Upper lobe of right lung (tissue), 1 donor: ENCODE data around the gene POC1A. TPM values are rescaled to one million over a fixed set of nuclear protein-coding genes. Genes with fewer than 3 reads are reported as not detected.
"Not testable (repeated sequence)": the region's sequence is repeated elsewhere in the genome, so short reads cannot be mapped to it uniquely, and the experiment has no call there.

Experiments
- ATAC-seq: fragments of 200-7000 bp; cut with Tn5 transposase; one replicate; pipeline ENCODE4 v1.9.1; 2020; ENCODE audit warnings: mild to moderate bottlenecking, moderate library complexity
- DNase-seq: peaks from one replicate; pipeline ENCODE4 v3.0.0-alpha.2; 2020
- H3K27ac ChIP-seq: fragments of 200-600 bp; one replicate; pipeline ENCODE4 v1.8.0; 2022
- H3K27me3 ChIP-seq: fragments of 200-600 bp; one replicate; pipeline ENCODE4 v1.8.0; 2022; ENCODE audit warnings: mild to moderate bottlenecking
- H3K36me3 ChIP-seq: fragments of 200-600 bp; one replicate; pipeline ENCODE4 v1.8.0; 2022
- H3K4me1 ChIP-seq: fragments of 200-600 bp; one replicate; pipeline ENCODE4 v1.8.0; 2022
- H3K4me3 ChIP-seq: fragments of 200-600 bp; one replicate; pipeline ENCODE4 v1.8.0; 2022; ENCODE audit warnings: mild to moderate bottlenecking
- H3K9me3 ChIP-seq: fragments of 200-600 bp; one replicate; pipeline ENCODE4 v1.8.0; 2022
- CTCF ChIP-seq: fragments of 200-600 bp; IDR thresholded peaks from one replicate; pipeline ENCODE4 v1.8.0; 2022; ENCODE audit warnings: antibody characterized with exemption
- intact Hi-C: fragments of 100-400 bp; cut with DNase I; formaldehyde crosslinking; loops from one replicate; pipeline ENCODE4 v1.11.0; 2022
- total RNA-seq: library from RNA; stranded (reverse); fragmentation: NEBNext Ultra II Directional; extraction: Animal tissue kit (Norgen Biotek cat#: 25700); gene quantifications from one replicate; pipeline ENCODE4 v1.2.1, GENCODE V29; 2021
- donor health status: DM: no; HTN: yes; CAD: no; lungs with severe emphysema.

POC1A gene
- total RNA-seq, 1 donor from 2014 or later: 2.5 TPM

- Histone ChIP-seq H3K9me3 (no peaks in the 10 kb centered on the region), H3K27me3 (no peaks in the 10 kb centered on the region), H3K27ac (no peak overlapping the region), H3K4me1 (no peaks in the 10 kb centered on the region), H3K4me3 (no peak overlapping the region), H3K36me3 (no peaks in the 10 kb centered on the region)
- intact Hi-C loops: no loop called here
- DNase-seq (peak; percentile 42), ATAC-seq (no peak)
- TF ChIP-seq CTCF: no peak
These were observed 28.5 kb upstream of the POC1A start for GRCh38 chr3:52182691-52183090.

- peak; percentile 63 for DNase-seq
- ATAC-seq: peak; percentile 60
- H3K27ac ChIP-seq: no peak overlapping the region
- intact Hi-C loops: no loop called here
- TF ChIP-seq CTCF: no peak
- H3K4me1 ChIP-seq: no peaks in the 10 kb centered on the region
- no peaks in the 10 kb centered on the region for H3K36me3 ChIP-seq
- no peak overlapping the region for H3K4me3 ChIP-seq
- no peaks in the 10 kb centered on the region for H3K9me3 ChIP-seq
- H3K27me3 ChIP-seq: no peaks in the 10 kb centered on the region
These were observed 28.0 kb upstream of the POC1A start for GRCh38 chr3:52182196-52182595.

GRCh38 chr3:52181543-52181942, 27.3 kb upstream of the POC1A start:
- intact Hi-C loops: no loop called here
- DNase-seq (peak; percentile 57), ATAC-seq (no peak)
- Histone ChIP-seq H3K36me3 (no peaks in the 10 kb centered on the region), H3K27me3 (no peaks in the 10 kb centered on the region), H3K4me1 (no peaks in the 10 kb centered on the region), H3K4me3 (no peak overlapping the region), H3K27ac (no peak overlapping the region), H3K9me3 (no peaks in the 10 kb centered on the region)
- no peak for TF ChIP-seq CTCF

GRCh38 chr3:52178537-52178936, 24.3 kb upstream of the POC1A start:
- H3K36me3 ChIP-seq: no peaks in the 10 kb centered on the region
- no peaks in the 10 kb centered on the region for H3K9me3 ChIP-seq
- ATAC-seq (no peak), DNase-seq (no peak)
- H3K4me1 ChIP-seq: no peaks in the 10 kb centered on the region
- H3K27me3 ChIP-seq: no peaks in the 10 kb centered on the region
- no peak overlapping the region for H3K27ac ChIP-seq
- no peak overlapping the region for H3K4me3 ChIP-seq
- intact Hi-C loops: no loop called here
- TF ChIP-seq CTCF: no peak

- H3K9me3 ChIP-seq, H3K4me1 ChIP-seq, intact Hi-C loops, ATAC-seq, H3K27ac ChIP-seq, H3K36me3 ChIP-seq, H3K27me3 ChIP-seq, H3K4me3 ChIP-seq, DNase-seq: not testable (repeated sequence)
These were observed 23.9 kb upstream of the POC1A start for GRCh38 chr3:52178126-52178525.

- intact Hi-C loops: no loop called here
- peak; percentile 66 for ATAC-seq
- H3K4me1 ChIP-seq: no peaks in the 10 kb centered on the region
- DNase-seq: no peak
- no peaks in the 10 kb centered on the region for H3K9me3 ChIP-seq
- no peak overlapping the region for H3K27ac ChIP-seq
- H3K4me3 ChIP-seq: no peak overlapping the region
- no peaks in the 10 kb centered on the region for H3K36me3 ChIP-seq
- no peaks in the 10 kb centered on the region for H3K27me3 ChIP-seq
- TF ChIP-seq CTCF: no peak
These were observed 23.4 kb upstream of the POC1A start for GRCh38 chr3:52177701-52178042.
